K562 (cell line): ENCODE measurements around the gene RNF207. TPM values are rescaled to one million over a fixed set of nuclear protein-coding genes. Genes with fewer than 3 reads are reported as not detected.

Experiments
- ATAC-seq: fragments of 200-7000 bp; cut with Tn5 transposase; 3 replicates; pipeline ENCODE4 v1.9.1; 2020; ENCODE audit warnings: moderate library complexity
- BruUV-seq: library from RNA; stranded (reverse); fragments of 400-500 nt; replicated peaks from 2 replicates; lab custom pipeline; 2021; lab: Mats Ljungman, UMichigan
- CTCF ChIA-PET: fragments of 300-600 bp; formaldehyde crosslinking; extraction: SDS; loops from one replicate; lab custom pipeline; 2021; ENCODE audit warnings: low intra/inter-chr PET ratio; lab: Yijun Ruan, JAX
- POLR2A ChIA-PET: fragments of 300-600, 350-650 bp; sonication (Branson Sonifier 250); formaldehyde crosslinking; extraction: SDS; loops from one replicate; lab custom pipeline; 2021; ENCODE audit warnings: antibody characterized with exemption, inconsistent platforms; lab: Yijun Ruan, JAX
- DNase-seq, 4 experiments: peaks; one replicate each; pipeline versions ENCODE4 v3.0.0 to v3.0.0-alpha.2; 2011 to 2018; ENCODE audit warnings: low spot score in 3 of 4, mixed read lengths in 3 of 4; ENCODE audit errors: extremely low read depth in 1 of 4
- FAIRE-seq: peaks from 2 replicates; lab custom pipeline; 2011; peaks lifted over from hg19 to GRCh38; lab: Jason Lieb, UNC
- H2AFZ ChIP-seq: 2 replicates; pipeline ENCODE4 v1.6.0; 2011; ENCODE audit warnings: low read depth, low read length, control low read depth, inconsistent platforms
- H3K27ac ChIP-seq: fragments of 200-600 bp; 3 replicates; pipeline ENCODE4 v1.8.0; 2011; ENCODE audit warnings: low read depth, mild to moderate bottlenecking, control low read depth, inconsistent platforms, low read length, moderate library complexity, mixed read lengths; ENCODE audit errors: extremely low read depth
- H3K27me3 ChIP-seq, 2 experiments: fragments of 300-600 bp in 1 of 2; 2 replicates in 1 of 2; 3 replicates in 1 of 2; pipeline versions ENCODE4 v1.6.0 to v1.8.0; 2011; ENCODE audit warnings: inconsistent platforms in 2 of 2, low read length in 2 of 2, mild to moderate bottlenecking in 1 of 2, mixed read lengths in 1 of 2, moderate library complexity in 1 of 2; ENCODE audit not compliant: control insufficient read depth in 2 of 2, insufficient read depth in 2 of 2
- H3K36me3 ChIP-seq: fragments of 300-600 bp; 3 replicates; pipeline ENCODE4 v1.8.0; 2011; ENCODE audit warnings: mild to moderate bottlenecking, low read length, inconsistent platforms; ENCODE audit not compliant: control insufficient read depth, insufficient read depth
- H3K4me1 ChIP-seq, 2 experiments: fragments of 200-600 bp in 1 of 2; replicated peaks in 1 of 2; 2 replicates in 1 of 2; 3 replicates in 1 of 2; pipeline versions ENCODE4 v1.5.1 to v1.8.0; 2011; ENCODE audit warnings: inconsistent platforms in 2 of 2, low read length in 2 of 2, mild to moderate bottlenecking in 1 of 2, mixed read lengths in 1 of 2, moderate library complexity in 1 of 2; ENCODE audit not compliant: control insufficient read depth in 2 of 2, insufficient read depth in 2 of 2
- H3K4me2 ChIP-seq: 2 replicates; pipeline ENCODE4 v1.6.1; 2011; ENCODE audit warnings: low read length, control low read depth, inconsistent platforms, mixed read lengths; ENCODE audit not compliant: insufficient read depth
- H3K4me3 ChIP-seq: fragments of 200-600 bp; sonication (generic), shearing (Covaris generic); 2 replicates; pipeline ENCODE4 v1.5.1; 2016; ENCODE audit warnings: control low read depth, inconsistent platforms
- H3K79me2 ChIP-seq: fragments of 200-600 bp; 3 replicates; pipeline ENCODE4 v1.8.0; 2011; ENCODE audit warnings: low read length, inconsistent platforms; ENCODE audit not compliant: control insufficient read depth, insufficient read depth
- H3K9ac ChIP-seq, 2 experiments: 2 replicates each; pipeline versions ENCODE4 v1.6.0 to v1.6.1; 2011; ENCODE audit warnings: low read depth in 2 of 2, low read length in 2 of 2, control low read depth in 1 of 2, inconsistent platforms in 1 of 2, mild to moderate bottlenecking in 1 of 2, mixed read lengths in 1 of 2; ENCODE audit not compliant: insufficient read depth in 1 of 2
- H3K9me1 ChIP-seq: one replicate; pipeline ENCODE4 v1.6.0; 2011; ENCODE audit warnings: inconsistent platforms, mild to moderate bottlenecking, low read length, moderate library complexity; ENCODE audit not compliant: control insufficient read depth, insufficient read depth
- H3K9me3 ChIP-seq: replicated peaks from 2 replicates; pipeline ENCODE4 v1.5.1; 2011; ENCODE audit warnings: low read depth, low read length, inconsistent platforms; ENCODE audit not compliant: control insufficient read depth, insufficient read depth
- H4K20me1 ChIP-seq: replicated peaks from 2 replicates; pipeline ENCODE4 v1.6.1; 2011; ENCODE audit warnings: low read length, inconsistent platforms, mixed read lengths; ENCODE audit not compliant: control insufficient read depth, insufficient read depth
- ZBTB7A ChIP-seq: IDR thresholded peaks from 2 replicates; pipeline ENCODE4 v1.6.1; 2011; ENCODE audit warnings: low read depth, mild to moderate bottlenecking, low read length, moderate library complexity, borderline replicate concordance; ENCODE audit not compliant: control insufficient read depth
- ZNF830 ChIP-seq: fragments of 250-450 bp; sonication (Bioruptor Pico); IDR thresholded peaks from 2 replicates; pipeline ENCODE4 v1.5.0; 2021; ENCODE audit warnings: mild to moderate bottlenecking
- WGBS: fragments of 100-300 bp; shearing (Covaris generic); methylation state at CpG from one replicate; pipeline ENCODE4 v1.1.6; 2016; ENCODE audit warnings: low coverage, mixed read lengths; ENCODE audit not compliant: insufficient coverage; ENCODE audit errors: missing lambda C conversion rate; 5-methylcytosine and 5-hydroxymethylcytosine counted together
- in situ Hi-C: fragments of 300-500 bp; cut with MboI; formaldehyde crosslinking; loops from 4 replicates; pipeline ENCODE4 v1.15.0; 2018; ENCODE audit warnings: inconsistent platforms, mixed read lengths
- intact Hi-C: fragments of 100-400 bp; cut with micrococcal nuclease; formaldehyde crosslinking; loops from 2 replicates; pipeline ENCODE4 v1.14.2; 2022
- polyA plus RNA-seq, 8 experiments: library from polyadenylated mRNA; depleted of rRNA in 4 of 8; stranded (reverse) in 5 of 8; unstranded in 3 of 8; fragments of >200 nt; fragmentation: Nextera tagmentation in 2 of 8; fragmentation: Illumina TruSeq in 1 of 8; extraction: Ambion mirVana in 2 of 8; extraction: Trizol in 1 of 8; gene quantifications; 2 replicates each; pipeline versions ENCODE4 v1.2.1 to v1.2.3, GENCODE V29; 2011 to 2014; ENCODE audit warnings: inconsistent platforms in 1 of 8, missing spikeins in 1 of 8
- total RNA-seq, 7 experiments: library from RNA; depleted of rRNA in 6 of 7; stranded (reverse); fragments of >200 nt in 6 of 7; fragmentation: Illumina TruSeq in 2 of 7; extraction: Trizol in 2 of 7; gene quantifications; 2 replicates each; pipeline versions ENCODE4 v1.2.1 to v1.2.3, GENCODE V29; 2011 to 2021; ENCODE audit warnings: low replicate concordance in 1 of 7

The RNF207 gene
- total and polyA plus RNA-seq, 9 of the 15 experiments (the other 6 are each of a cell fraction or from before 2014, with no cell fraction given): 2.7 to 30.6 (median 12.9) TPM

GRCh38 chr1:6241107-6241886, 35.4 kb downstream of the RNF207 start:
- no peaks in the 10 kb centered on the region for H3K9me1 ChIP-seq
- no peak overlapping the region for H3K4me3 ChIP-seq
- no TSS peak for BruUV-seq
- ChIA-PET CTCF (interaction anchor here (0.6 kb wide), 1 partner anchor 136 kb away, joined by 3 read pairs; no protein-coding TSS in a partner anchor), POLR2A (interaction anchor here (0.6 to 1.0 kb wide), 3 partner anchors 23 to 42 kb away, joined by 3 to 4 read pairs (median 3); partner anchors contain the start of gene RPL22)
- intact Hi-C loops: no loop called here
- H2AFZ ChIP-seq: no peak overlapping the region
- no peak for ATAC-seq
- peaks cover 9% of the 10 kb centered on the region for H4K20me1 ChIP-seq
- TF ChIP-seq ZNF830 (CRISPR knock-in tag) (no peak), ZBTB7A (0 out of 2 replicates have a peak, but pooled peaks have one; percentile 16)
- WGBS: 18% methylated on average over 30 of the region's 33 CpGs
- H3K79me2 ChIP-seq: no peaks in the 10 kb centered on the region
- H3K9ac ChIP-seq: no peak overlapping the region; a peak in 1 of 4 replicates
- no peak overlapping the region for H3K27ac ChIP-seq
- in situ Hi-C loops: no loop called here
- H3K4me1 ChIP-seq: peaks cover 4 to 46% of the 10 kb centered on the region in 2 experiments; a peak in 4 of 5 replicates
- peaks cover 35 to 47% of the 10 kb centered on the region in 2 experiments for H3K27me3 ChIP-seq
- H3K36me3 ChIP-seq: no peaks in the 10 kb centered on the region
- H3K4me2 ChIP-seq: no peak overlapping the region
- no peak for DNase-seq
- FAIRE-seq: no peak
- H3K9me3 ChIP-seq: no peaks in the 10 kb centered on the region
